Right lobe of liver (tissue), 4 donors: ENCODE measurements around the gene GALNT10.
A peak's percentile ranks its signal among the peaks of the same experiment; 100 is the strongest.

Source experiments
- POLR2A ChIP-seq: fragments of 450-650 bp; IDR thresholded peaks from one replicate; pipeline ENCODE4 v1.6.1; 2017; ENCODE audit warnings: antibody characterized with exemption, mild to moderate bottlenecking
- TF ChIP-seq, protein P1 (sequence below), 4 donors: fragments of 200-600 bp in 3 of 4; fragments of 450-650 bp in 1 of 4; IDR thresholded peaks; one replicate each; pipeline versions ENCODE4 v1.5.1 to v1.8.0; 2016 to 2022; ENCODE audit warnings: antibody characterized with exemption in 4 of 4, mild to moderate bottlenecking in 2 of 4
- donor health status: DM: no; HTN: no; CAD: no.
- donor health status: DM: no; HTN: no; CAD: no.
- donor health status: DM: no; HTN: yes; CAD: no.

- TF ChIP-seq, protein P1, sequence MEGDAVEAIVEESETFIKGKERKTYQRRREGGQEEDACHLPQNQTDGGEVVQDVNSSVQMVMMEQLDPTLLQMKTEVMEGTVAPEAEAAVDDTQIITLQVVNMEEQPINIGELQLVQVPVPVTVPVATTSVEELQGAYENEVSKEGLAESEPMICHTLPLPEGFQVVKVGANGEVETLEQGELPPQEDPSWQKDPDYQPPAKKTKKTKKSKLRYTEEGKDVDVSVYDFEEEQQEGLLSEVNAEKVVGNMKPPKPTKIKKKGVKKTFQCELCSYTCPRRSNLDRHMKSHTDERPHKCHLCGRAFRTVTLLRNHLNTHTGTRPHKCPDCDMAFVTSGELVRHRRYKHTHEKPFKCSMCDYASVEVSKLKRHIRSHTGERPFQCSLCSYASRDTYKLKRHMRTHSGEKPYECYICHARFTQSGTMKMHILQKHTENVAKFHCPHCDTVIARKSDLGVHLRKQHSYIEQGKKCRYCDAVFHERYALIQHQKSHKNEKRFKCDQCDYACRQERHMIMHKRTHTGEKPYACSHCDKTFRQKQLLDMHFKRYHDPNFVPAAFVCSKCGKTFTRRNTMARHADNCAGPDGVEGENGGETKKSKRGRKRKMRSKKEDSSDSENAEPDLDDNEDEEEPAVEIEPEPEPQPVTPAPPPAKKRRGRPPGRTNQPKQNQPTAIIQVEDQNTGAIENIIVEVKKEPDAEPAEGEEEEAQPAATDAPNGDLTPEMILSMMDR (IDR thresholded peaks at IDR 0.05) = peak; percentile 72 to 78 (median 75)
- TF ChIP-seq POLR2A = no peak
Measured at GRCh38 chr5:154179846-154180710, 10.5 kb upstream of the GALNT10 start.
